BLaER1 (cell line): Measurements from ENCODE around the gene GDI2.
"Not testable (repeated sequence)": the region's sequence is repeated elsewhere in the genome, so short reads cannot be mapped to it uniquely, and the experiment has no call there.

ENCODE experiments used
- H3K27ac ChIP-seq: shearing (Covaris generic); formaldehyde crosslinking; 2 replicates; pipeline ENCODE4 v1.8.1; 2022
- H3K27me3 ChIP-seq: shearing (Covaris generic); formaldehyde crosslinking; 2 replicates; pipeline ENCODE4 v1.8.1; 2022
- H3K36me3 ChIP-seq: shearing (Covaris generic); formaldehyde crosslinking; 2 replicates; pipeline ENCODE4 v1.8.1; 2022
- H3K4me1 ChIP-seq: shearing (Covaris generic); formaldehyde crosslinking; 2 replicates; pipeline ENCODE4 v1.8.1; 2022
- H3K4me2 ChIP-seq: shearing (Covaris generic); formaldehyde crosslinking; 2 replicates; pipeline ENCODE4 v1.8.1; 2022
- H3K4me3 ChIP-seq: shearing (Covaris generic); formaldehyde crosslinking; 2 replicates; pipeline ENCODE4 v1.8.1; 2022
- H3K9ac ChIP-seq: shearing (Covaris generic); formaldehyde crosslinking; 2 replicates; pipeline ENCODE4 v1.8.1; 2022
- H3K9me3 ChIP-seq: shearing (Covaris generic); formaldehyde crosslinking; 2 replicates; pipeline ENCODE4 v1.8.1; 2022
- H4K20me1 ChIP-seq: shearing (Covaris generic); formaldehyde crosslinking; 2 replicates; pipeline ENCODE4 v1.8.1; 2022
- Cebpa-rat ChIP-seq: shearing (Covaris generic); IDR thresholded peaks from 2 replicates; pipeline ENCODE4 v1.8.1; 2022

Gene GDI2

GRCh38 chr10:5829267-5829666, 16.0 kb upstream of the GDI2 start:
- no peaks in the 10 kb centered on the region for H4K20me1 ChIP-seq
- no peaks in the 10 kb centered on the region for H3K27me3 ChIP-seq
- no peaks in the 10 kb centered on the region for H3K36me3 ChIP-seq
- H3K4me2 ChIP-seq, result peak overlapping the region; percentile 77; the same call in 1 of the 2 replicates
- no peak overlapping the region for H3K9ac ChIP-seq
- no peaks in the 10 kb centered on the region for H3K9me3 ChIP-seq
- peaks cover 56% of the 10 kb centered on the region for H3K4me1 ChIP-seq
- no peak overlapping the region for H3K4me3 ChIP-seq
- TF ChIP-seq Cebpa-rat, result no peak
- no peak overlapping the region for H3K27ac ChIP-seq

GRCh38 chr10:5828725-5829124, 15.5 kb upstream of the GDI2 start:
- Histone ChIP-seq H3K4me1 (peaks cover 51% of the 10 kb centered on the region), H3K9me3 (no peaks in the 10 kb centered on the region), H3K36me3 (no peaks in the 10 kb centered on the region), H3K9ac (no peak overlapping the region), H4K20me1 (no peaks in the 10 kb centered on the region), H3K4me3 (no peak overlapping the region), H3K27me3 (no peaks in the 10 kb centered on the region), H3K4me2 (peak overlapping the region; percentile 77; the same call in 1 of the 2 replicates), H3K27ac (no peak overlapping the region)
- no peak for TF ChIP-seq Cebpa-rat

- Histone ChIP-seq H3K9ac (no peak overlapping the region), H3K36me3 (no peaks in the 10 kb centered on the region)
Observed at GRCh38 chr10:5827841-5828240, 14.6 kb upstream of the GDI2 start.

GRCh38 chr10:5826511-5826910, 13.3 kb upstream of the GDI2 start:
- H3K4me3 ChIP-seq, H3K4me2 ChIP-seq, H3K9me3 ChIP-seq, H3K27me3 ChIP-seq, H3K9ac ChIP-seq, H3K27ac ChIP-seq, H3K36me3 ChIP-seq, H4K20me1 ChIP-seq: not testable (repeated sequence)
- peaks cover 35% of the 10 kb centered on the region for H3K4me1 ChIP-seq

More at GRCh38 chr10:5827841-5828240, 14.6 kb upstream of the GDI2 start:
- Histone ChIP-seq H3K9me3 (no peaks in the 10 kb centered on the region), H3K27me3 (no peaks in the 10 kb centered on the region), H4K20me1 (no peaks in the 10 kb centered on the region), H3K4me1 (peaks cover 42% of the 10 kb centered on the region), H3K4me2 (no peak overlapping the region), H3K27ac (no peak overlapping the region), H3K4me3 (no peak overlapping the region)
- no peak for TF ChIP-seq Cebpa-rat

- H3K9ac ChIP-seq, result no peak overlapping the region
- H3K27me3 ChIP-seq, result no peaks in the 10 kb centered on the region
- no peak overlapping the region for H3K27ac ChIP-seq
Observed at GRCh38 chr10:5818894-5819293, 5.7 kb upstream of the GDI2 start.

GRCh38 chr10:5818048-5818331, 4.8 kb upstream of the GDI2 start:
- Histone ChIP-seq H4K20me1 (no peaks in the 10 kb centered on the region), H3K4me2 (peak overlapping the region; percentile 65), H3K4me1 (peaks cover 51% of the 10 kb centered on the region), H3K27me3 (no peaks in the 10 kb centered on the region), H3K9ac (no peak overlapping the region), H3K9me3 (no peaks in the 10 kb centered on the region), H3K36me3 (no peaks in the 10 kb centered on the region), H3K4me3 (no peak overlapping the region), H3K27ac (peak overlapping the region; percentile 21; the same call in 1 of the 2 replicates)
- no peak for TF ChIP-seq Cebpa-rat

More at GRCh38 chr10:5818894-5819293, 5.7 kb upstream of the GDI2 start:
- Histone ChIP-seq H3K36me3 (no peaks in the 10 kb centered on the region), H3K4me1 (peaks cover 51% of the 10 kb centered on the region), H4K20me1 (no peaks in the 10 kb centered on the region), H3K4me3 (no peak overlapping the region), H3K9me3 (no peaks in the 10 kb centered on the region), H3K4me2 (peak overlapping the region; percentile 65; the same call in 1 of the 2 replicates)
- no peak for TF ChIP-seq Cebpa-rat

GRCh38 chr10:5817322-5818047, 4.3 kb upstream of the GDI2 start:
- Histone ChIP-seq H3K4me2 (peak overlapping the region; percentile 65), H3K9me3 (no peaks in the 10 kb centered on the region), H3K4me3 (no peak overlapping the region)

GRCh38 chr10:5816170-5816569, 2.9 kb upstream of the GDI2 start:
- no peak overlapping the region for H3K4me3 ChIP-seq
- H3K27me3 ChIP-seq, result no peaks in the 10 kb centered on the region
- H3K9me3 ChIP-seq, result no peaks in the 10 kb centered on the region
- no peak overlapping the region for H3K9ac ChIP-seq
- peaks cover 18% of the 10 kb centered on the region for H4K20me1 ChIP-seq
- no peak overlapping the region for H3K27ac ChIP-seq
- peak overlapping the region; percentile 65 for H3K4me2 ChIP-seq
- peaks cover 51% of the 10 kb centered on the region for H3K4me1 ChIP-seq
- H3K36me3 ChIP-seq, result no peaks in the 10 kb centered on the region
- TF ChIP-seq Cebpa-rat, result no peak

More at GRCh38 chr10:5817322-5818047, 4.3 kb upstream of the GDI2 start:
- Histone ChIP-seq H3K4me1 (peaks cover 51% of the 10 kb centered on the region), H3K27ac (peak overlapping the region; percentile 21; the same call in 1 of the 2 replicates), H3K36me3 (no peaks in the 10 kb centered on the region), H4K20me1 (peaks cover 4% of the 10 kb centered on the region), H3K27me3 (no peaks in the 10 kb centered on the region), H3K9ac (no peak overlapping the region)
- TF ChIP-seq Cebpa-rat, result no peak

- Histone ChIP-seq H3K9me3 (no peaks in the 10 kb centered on the region), H3K27ac (peak overlapping the region; percentile 99), H3K36me3 (no peaks in the 10 kb centered on the region), H4K20me1 (peaks cover 35% of the 10 kb centered on the region), H3K27me3 (no peaks in the 10 kb centered on the region), H3K4me1 (peaks cover 68% of the 10 kb centered on the region), H3K4me3 (peak overlapping the region; percentile 95), H3K4me2 (peak overlapping the region; percentile 86), H3K9ac (peak overlapping the region; percentile 99)
- TF ChIP-seq Cebpa-rat, result no peak
Observed at GRCh38 chr10:5814110-5815107, 1.2 kb upstream of the GDI2 start.

- H3K4me2 ChIP-seq, result peak overlapping the region; percentile 91
- no peaks in the 10 kb centered on the region for H3K27me3 ChIP-seq
- peak overlapping the region; percentile 95 for H3K4me3 ChIP-seq
- H3K9me3 ChIP-seq, result no peaks in the 10 kb centered on the region
- TF ChIP-seq Cebpa-rat, result no peak
- H4K20me1 ChIP-seq, result peaks cover 49% of the 10 kb centered on the region
- H3K4me1 ChIP-seq, result peaks cover 71% of the 10 kb centered on the region
- peak overlapping the region; percentile 99 for H3K27ac ChIP-seq
- peaks cover 10% of the 10 kb centered on the region for H3K36me3 ChIP-seq
- H3K9ac ChIP-seq, result peak overlapping the region; percentile 99
Observed at GRCh38 chr10:5813091-5813340, 218 bp downstream of the GDI2 start.
